Thoracic aorta (tissue), 2 donors: ENCODE measurements around the gene CACNG7. TPM values are rescaled to one million over a fixed set of nuclear protein-coding genes. Genes with fewer than 3 reads are reported as not detected.
"Not testable (repeated sequence)": the region's sequence is repeated elsewhere in the genome, so short reads cannot be mapped to it uniquely, and the experiment has no call there.

Experiments used
- ATAC-seq: fragments of 150-250 bp; one replicate; pipeline ENCODE4 v1.8.0; 2017; ENCODE audit warnings: low read depth; ENCODE audit not compliant: insufficient number of reproducible peaks, low FRiP score
- DNase-seq: peaks from one replicate; pipeline ENCODE4 v3.0.0-alpha.2; 2020; ENCODE audit warnings: low spot score
- H3K27ac ChIP-seq, 2 donors: fragments of 200-600 bp; sonication (generic); 1 replicate in 1 of 2; 2 replicates in 1 of 2; pipeline ENCODE4 v1.5.1; 2016; ENCODE audit warnings: mild to moderate bottlenecking in 2 of 2, moderate library complexity in 2 of 2
- H3K27me3 ChIP-seq: fragments of 200-600 bp; sonication (generic); replicated peaks from 2 replicates; pipeline ENCODE4 v1.6.0; 2016; ENCODE audit warnings: mild to moderate bottlenecking; ENCODE audit not compliant: insufficient read depth
- H3K36me3 ChIP-seq: fragments of 200-600 bp; sonication (generic); one replicate; pipeline ENCODE4 v1.5.1; 2016
- H3K4me1 ChIP-seq, 2 donors: fragments of 200-600 bp; sonication (generic); 1 replicate in 1 of 2; 2 replicates in 1 of 2; pipeline versions ENCODE4 v1.5.1 to v1.6.0; 2016; ENCODE audit warnings: low read depth in 2 of 2, mild to moderate bottlenecking in 1 of 2; ENCODE audit not compliant: control insufficient read depth in 1 of 2
- H3K4me3 ChIP-seq: fragments of 200-600 bp; sonication (generic); 2 replicates; pipeline ENCODE4 v1.5.1; 2016; ENCODE audit warnings: mild to moderate bottlenecking
- H3K9me3 ChIP-seq: fragments of 200-600 bp; sonication (generic); 2 replicates; pipeline ENCODE4 v1.5.1; 2016
- CTCF ChIP-seq: fragments of 200-600 bp; sonication (generic); IDR thresholded peaks from one replicate; pipeline ENCODE4 v1.5.1; 2019; ENCODE audit warnings: antibody characterized with exemption
- total RNA-seq, 2 donors: library from RNA; depleted of rRNA; stranded (reverse); fragments of >200 nt; gene quantifications; one replicate each; pipeline versions ENCODE4 v1.1.0 to v1.2.3, GENCODE V29; 2016

The CACNG7 gene
- total RNA-seq, 2 donors from 2014 or later, result not detected

DNA sequence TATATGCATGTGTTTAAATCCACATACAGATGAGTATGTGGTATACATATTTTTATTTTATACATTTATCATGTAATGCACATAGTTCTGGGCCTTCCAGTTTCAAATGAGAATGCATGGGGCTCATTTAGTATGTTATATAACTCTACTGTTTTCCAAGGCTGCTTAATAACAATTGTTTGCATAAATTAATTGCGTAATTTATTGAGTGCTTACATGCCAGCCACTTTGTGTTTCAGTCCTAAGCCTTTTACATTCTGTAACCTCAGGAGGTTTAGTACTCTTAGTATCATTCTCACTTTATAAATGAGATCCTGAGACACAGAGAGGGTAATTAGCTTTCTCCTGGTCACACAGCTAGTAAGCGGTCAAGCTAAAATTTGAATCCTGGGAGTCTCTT is 36.9 kb downstream of the CACNG7 start:
- DNase-seq (no peak), ATAC-seq (no peak)
- H3K4me1 ChIP-seq, result no peaks in the 10 kb centered on the region
- H3K9me3 ChIP-seq, result no peaks in the 10 kb centered on the region
- H3K36me3 ChIP-seq, result no peaks in the 10 kb centered on the region
- TF ChIP-seq CTCF, result no peak
- H3K27ac ChIP-seq, result no peak overlapping the region
- H3K4me3 ChIP-seq, result no peak overlapping the region
- no peaks in the 10 kb centered on the region for H3K27me3 ChIP-seq

DNA sequence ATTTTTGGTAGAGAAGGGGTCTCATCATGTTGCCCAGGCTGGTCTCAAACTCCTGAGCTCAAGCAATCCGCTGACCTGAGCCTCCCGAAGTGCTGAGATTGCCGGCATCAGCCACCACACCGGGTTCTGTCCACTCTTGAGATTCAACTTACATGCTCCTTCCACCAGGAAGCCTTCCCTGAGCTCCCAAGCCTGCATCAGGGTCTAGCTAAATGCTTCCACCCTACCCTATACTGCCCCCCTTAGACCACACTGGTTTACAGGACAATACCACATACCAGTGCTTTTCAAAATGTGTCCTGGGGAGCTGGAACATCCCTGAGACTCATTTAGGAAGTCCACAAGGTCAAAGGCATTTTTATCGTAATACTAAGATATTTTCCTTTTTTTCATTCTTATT is 38.5 kb downstream of the CACNG7 start:
- Histone ChIP-seq H3K9me3 (no peaks in the 10 kb centered on the region), H3K4me3 (no peak overlapping the region), H3K27ac (no peak overlapping the region), H3K36me3 (no peaks in the 10 kb centered on the region), H3K4me1 (no peaks in the 10 kb centered on the region), H3K27me3 (no peaks in the 10 kb centered on the region)
- TF ChIP-seq CTCF, result no peak
- ATAC-seq (no peak), DNase-seq (no peak)

GRCh38 chr19:53948611-53949010 is 39.5 kb downstream of the CACNG7 start:
- not testable (repeated sequence) for DNase-seq, H3K4me1 ChIP-seq, ATAC-seq, H3K27ac ChIP-seq, H3K36me3 ChIP-seq, H3K4me3 ChIP-seq, H3K9me3 ChIP-seq, H3K27me3 ChIP-seq

DNA sequence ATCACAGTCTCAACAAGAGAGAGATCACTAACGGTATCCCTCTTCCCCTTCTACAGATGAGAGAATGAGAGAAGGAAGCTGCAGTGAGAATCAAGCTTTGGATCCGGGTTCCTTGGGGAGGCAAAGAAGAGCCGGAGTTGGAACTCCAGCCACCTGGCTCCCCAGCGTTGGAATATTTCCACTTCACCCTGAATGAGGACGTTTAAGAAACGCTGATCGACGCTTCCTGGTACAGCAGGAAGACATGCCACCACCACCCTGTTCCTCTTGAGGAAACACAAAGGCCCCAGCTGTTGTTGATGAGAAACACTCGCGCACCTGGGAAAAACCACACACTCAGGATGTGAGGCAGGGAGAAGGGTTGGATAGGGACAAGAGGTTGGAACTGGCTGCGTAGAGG is 42.4 kb downstream of the CACNG7 start:
- ATAC-seq (no peak), DNase-seq (no peak)
- no peaks in the 10 kb centered on the region for H3K36me3 ChIP-seq
- no peaks in the 10 kb centered on the region for H3K9me3 ChIP-seq
- no peak for TF ChIP-seq CTCF
- H3K4me3 ChIP-seq, result no peak overlapping the region
- no peaks in the 10 kb centered on the region for H3K27me3 ChIP-seq
- H3K4me1 ChIP-seq, result no peaks in the 10 kb centered on the region
- H3K27ac ChIP-seq, result no peak overlapping the region

- no peak overlapping the region for H3K27ac ChIP-seq
- ATAC-seq (no peak), DNase-seq (no peak)
- H3K4me1 ChIP-seq, result no peaks in the 10 kb centered on the region
- H3K4me3 ChIP-seq, result no peak overlapping the region
- H3K27me3 ChIP-seq, result no peaks in the 10 kb centered on the region
- no peaks in the 10 kb centered on the region for H3K36me3 ChIP-seq
- H3K9me3 ChIP-seq, result no peaks in the 10 kb centered on the region
- no peak for TF ChIP-seq CTCF
Measured at GRCh38 chr19:53951947-53952346, 42.9 kb downstream of the CACNG7 start.

- no peaks in the 10 kb centered on the region for H3K36me3 ChIP-seq
- H3K27ac ChIP-seq, result no peak overlapping the region
- DNase-seq (no peak), ATAC-seq (no peak)
- no peaks in the 10 kb centered on the region for H3K4me1 ChIP-seq
- no peaks in the 10 kb centered on the region for H3K27me3 ChIP-seq
- TF ChIP-seq CTCF, result no peak
- H3K9me3 ChIP-seq, result no peaks in the 10 kb centered on the region
- H3K4me3 ChIP-seq, result no peak overlapping the region
Measured at GRCh38 chr19:53953383-53953782, 44.3 kb downstream of the CACNG7 start.
